ENCODE measurements around the gene SGF29. TPM values are rescaled to one million over a fixed set of nuclear protein-coding genes. Genes with fewer than 3 reads are reported as not detected.

The SGF29 gene
- total RNA-seq, 4 donors from 2014 or later = 11.0 to 31.3 (median 13.1) TPM

DNA sequence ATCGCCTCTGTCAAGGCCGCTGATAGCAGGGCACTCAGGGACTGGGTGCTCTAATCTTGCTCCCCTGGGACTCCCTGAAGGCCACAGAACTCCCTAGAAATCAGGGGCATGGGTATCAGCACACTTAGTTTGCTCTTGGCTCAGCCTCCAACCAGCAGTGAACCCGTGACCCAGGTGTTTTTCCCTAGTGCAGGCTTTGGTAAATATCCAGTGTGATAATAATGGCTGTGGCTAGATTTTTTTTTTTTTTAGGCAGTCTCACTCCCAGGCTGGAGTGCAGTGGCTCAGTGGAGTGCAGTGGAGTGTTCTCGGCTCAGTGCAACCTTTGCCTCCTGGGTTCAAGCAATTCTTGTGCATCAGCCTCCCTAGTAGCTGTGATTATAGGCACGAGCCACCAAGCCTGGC lies 25.3 kb upstream of the SGF29 start:
- peaks cover 11 to 29% (median 11%) of the 10 kb centered on the region in 3 donors for H3K4me1 ChIP-seq
- intact Hi-C loops (cut with DNase I) = no loop called here
- H3K27ac ChIP-seq = no peak overlapping the region
- 80 to 87% methylated on average over 2 to 5 of the region's 5 CpGs for WGBS, 2 donors
- H3K27me3 ChIP-seq = no peaks in the 10 kb centered on the region
- no peak for DNase-seq
- no peaks in the 10 kb centered on the region for H3K9me3 ChIP-seq
- H3K36me3 ChIP-seq = no peaks in the 10 kb centered on the region
- H3K4me3 ChIP-seq = no peak overlapping the region
- TF ChIP-seq, protein P1, sequence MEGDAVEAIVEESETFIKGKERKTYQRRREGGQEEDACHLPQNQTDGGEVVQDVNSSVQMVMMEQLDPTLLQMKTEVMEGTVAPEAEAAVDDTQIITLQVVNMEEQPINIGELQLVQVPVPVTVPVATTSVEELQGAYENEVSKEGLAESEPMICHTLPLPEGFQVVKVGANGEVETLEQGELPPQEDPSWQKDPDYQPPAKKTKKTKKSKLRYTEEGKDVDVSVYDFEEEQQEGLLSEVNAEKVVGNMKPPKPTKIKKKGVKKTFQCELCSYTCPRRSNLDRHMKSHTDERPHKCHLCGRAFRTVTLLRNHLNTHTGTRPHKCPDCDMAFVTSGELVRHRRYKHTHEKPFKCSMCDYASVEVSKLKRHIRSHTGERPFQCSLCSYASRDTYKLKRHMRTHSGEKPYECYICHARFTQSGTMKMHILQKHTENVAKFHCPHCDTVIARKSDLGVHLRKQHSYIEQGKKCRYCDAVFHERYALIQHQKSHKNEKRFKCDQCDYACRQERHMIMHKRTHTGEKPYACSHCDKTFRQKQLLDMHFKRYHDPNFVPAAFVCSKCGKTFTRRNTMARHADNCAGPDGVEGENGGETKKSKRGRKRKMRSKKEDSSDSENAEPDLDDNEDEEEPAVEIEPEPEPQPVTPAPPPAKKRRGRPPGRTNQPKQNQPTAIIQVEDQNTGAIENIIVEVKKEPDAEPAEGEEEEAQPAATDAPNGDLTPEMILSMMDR (IDR thresholded peaks at IDR 0.05) = no peak
- no peak for TF ChIP-seq POLR2A (IDR thresholded peaks at IDR 0.05)

DNA sequence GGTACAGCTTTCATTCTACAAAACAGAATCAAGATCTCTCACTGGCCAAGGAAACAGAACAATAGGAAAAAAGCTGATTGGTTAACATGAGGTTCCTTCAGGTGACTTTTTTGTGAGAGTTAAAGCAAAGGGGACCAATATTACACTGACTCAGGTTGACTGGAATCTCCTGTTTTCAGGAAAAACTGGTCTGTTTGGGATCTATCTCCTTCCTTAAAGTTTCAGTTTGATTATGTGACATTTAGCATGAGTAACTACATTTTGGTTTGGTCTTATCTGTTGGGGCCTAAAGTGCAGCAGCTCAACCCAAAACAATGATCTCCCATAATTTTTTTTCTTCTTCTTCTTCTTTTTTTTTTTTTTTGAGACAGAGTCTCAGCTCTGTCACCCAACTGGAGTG lies 24.6 kb upstream of the SGF29 start:
- TF ChIP-seq, protein P1 (IDR thresholded peaks at IDR 0.05) = no peak
- no peak for TF ChIP-seq POLR2A (IDR thresholded peaks at IDR 0.05)
- DNase-seq = no peak
- Histone ChIP-seq H3K36me3 (no peaks in the 10 kb centered on the region), H3K4me3 (no peak overlapping the region), H3K9me3 (no peaks in the 10 kb centered on the region), H3K27me3 (no peaks in the 10 kb centered on the region), H3K4me1 (peaks cover 18 to 30% (median 18%) of the 10 kb centered on the region in 3 donors), H3K27ac (no peak overlapping the region)
- intact Hi-C loops (cut with DNase I) = no loop called here

DNA sequence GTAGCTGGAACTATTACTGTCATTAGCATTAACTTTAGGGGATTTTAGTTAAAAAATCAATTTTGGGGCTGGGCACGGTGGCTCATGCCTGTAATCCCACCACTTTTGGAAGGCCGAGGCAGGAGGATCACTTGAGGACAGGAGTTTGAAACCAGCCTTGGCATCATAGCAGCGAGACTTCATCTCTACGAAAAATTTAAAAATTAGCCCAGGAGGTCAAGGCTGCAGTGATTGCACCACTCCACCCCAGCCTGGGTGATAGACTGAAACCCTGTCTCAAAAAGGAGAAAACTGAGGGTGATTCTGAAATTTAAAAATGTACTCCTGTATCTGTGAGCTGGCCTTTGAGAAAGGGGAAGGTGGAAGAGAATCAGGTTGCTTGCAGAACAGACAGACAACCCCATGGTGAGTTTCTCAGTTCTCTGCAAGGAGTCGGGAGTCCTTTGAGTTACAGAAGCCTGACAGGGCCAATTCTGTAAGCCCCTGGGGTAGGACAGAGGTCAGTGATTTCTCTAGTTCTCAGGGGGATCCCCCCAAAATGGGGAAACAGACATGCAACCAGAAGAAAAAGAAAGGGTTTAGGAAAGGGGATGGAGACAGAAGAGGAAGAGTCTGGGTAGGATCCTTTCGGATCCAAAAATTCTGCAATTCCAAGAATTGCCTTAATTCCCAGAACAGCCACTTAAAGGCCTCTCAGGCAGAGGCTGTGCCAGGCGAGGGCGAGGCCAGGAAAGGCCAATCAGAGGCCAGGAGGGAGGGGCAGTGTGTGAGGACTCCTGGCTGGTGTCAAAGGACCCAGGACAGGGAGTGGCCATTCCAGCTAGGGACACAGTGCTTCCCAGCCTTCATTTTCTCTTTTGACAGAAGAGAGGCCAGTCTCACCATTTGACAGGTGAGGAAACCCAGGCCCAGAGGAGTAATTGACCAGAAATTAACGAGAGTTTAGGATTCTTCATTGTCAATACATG lies 21.7 kb upstream of the SGF29 start:
- Histone ChIP-seq H3K9me3 (no peaks in the 10 kb centered on the region), H3K27me3 (no peaks in the 10 kb centered on the region), H3K36me3 (peaks cover 0 to 13% (median 0%) of the 10 kb centered on the region in 3 donors), H3K4me1 (peaks cover 20 to 56% (median 35%) of the 10 kb centered on the region in 3 donors), H3K4me3 (no peak overlapping the region), H3K27ac (peak overlapping the region; percentile 39 to 82 (median 73))
- WGBS, 2 donors = 57 to 64% methylated on average over 9 of the region's 9 CpGs
- no peak for DNase-seq
- TF ChIP-seq, protein P1 (IDR thresholded peaks at IDR 0.05) = no peak
- TF ChIP-seq POLR2A (IDR thresholded peaks at IDR 0.05) = peak in 1 of 4 donors; percentile 21
- intact Hi-C loops (cut with DNase I) = no loop called here

DNA sequence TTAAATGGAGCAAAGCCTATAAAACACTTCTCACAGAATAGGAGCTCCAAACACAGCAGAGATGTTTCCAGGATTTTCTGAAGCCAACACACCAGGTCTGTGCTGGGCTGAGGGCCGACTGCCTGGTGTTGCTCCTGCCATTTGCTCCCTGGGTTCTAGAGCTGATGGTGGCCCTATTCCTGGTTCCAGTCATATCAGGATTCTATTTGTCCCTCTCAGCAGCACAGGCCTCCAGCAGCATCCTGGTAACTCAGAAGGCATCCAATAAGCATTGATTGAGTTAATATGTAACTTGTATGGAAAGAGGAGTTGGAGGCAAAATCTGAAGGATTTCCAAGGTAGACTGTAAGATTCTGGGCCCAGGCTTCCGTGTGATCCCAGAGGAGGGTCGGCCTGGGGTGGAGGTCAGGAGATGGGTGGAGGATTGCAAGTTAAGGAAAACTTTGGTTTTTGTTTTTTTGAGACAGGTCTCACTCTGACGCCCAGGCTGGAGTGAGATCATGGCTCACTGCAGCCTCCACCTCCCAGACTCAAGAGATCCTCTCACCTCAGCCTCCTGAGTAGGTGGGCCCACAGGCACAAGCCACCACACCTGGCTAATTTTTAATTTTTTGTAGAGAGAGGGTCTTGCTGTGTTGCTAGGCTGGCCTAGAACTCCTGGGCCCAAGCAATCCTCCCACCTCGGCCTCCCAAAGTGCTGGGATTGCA lies 20.6 kb upstream of the SGF29 start:
- no peak overlapping the region for H3K4me3 ChIP-seq
- no peaks in the 10 kb centered on the region for H3K27me3 ChIP-seq
- intact Hi-C loops (cut with DNase I) = no loop called here
- 86 to 98% methylated on average over 4 of the region's 5 CpGs for WGBS, 2 donors
- H3K4me1 ChIP-seq = peaks cover 20 to 67% (median 40%) of the 10 kb centered on the region in 3 donors
- H3K36me3 ChIP-seq = peaks cover 0 to 13% (median 0%) of the 10 kb centered on the region in 3 donors
- no peak for DNase-seq
- TF ChIP-seq, protein P1 (IDR thresholded peaks at IDR 0.05) = no peak
- no peak for TF ChIP-seq POLR2A (IDR thresholded peaks at IDR 0.05)
- H3K9me3 ChIP-seq = no peaks in the 10 kb centered on the region
- H3K27ac ChIP-seq = peak overlapping the region; percentile 32 to 82 (median 73)

Measured in esophagus squamous epithelium (tissue), 5 donors.